Motor neuron (in vitro differentiated cells): ENCODE results near the gene ITGA3. TPM values are rescaled to one million over a fixed set of nuclear protein-coding genes. Genes with fewer than 3 reads are reported as not detected.

Experiments
- ATAC-seq, 8 experiments: fragments of 200-7000 bp; cut with Tn5 transposase; replicated peaks in 6 of 8; 2 replicates each; pipeline ENCODE4 v1.8.0; 2021; ENCODE audit warnings: mild to moderate bottlenecking in 8 of 8, moderate library complexity in 8 of 8
- H3K27ac ChIP-seq, 2 donors: fragments of 250-450 bp; sonication (Bioruptor Pico); 2 replicates each; pipeline ENCODE4 v1.9.0; 2021; ENCODE audit warnings: antibody characterized with exemption in 2 of 2, mild to moderate bottlenecking in 2 of 2, moderate library complexity in 1 of 2
- H3K4me1 ChIP-seq, 2 donors: fragments of 250-450 bp; sonication (Bioruptor Pico); replicated peaks in 1 of 2; 2 replicates each; pipeline ENCODE4 v1.6.1; 2021; ENCODE audit warnings: antibody characterized with exemption in 2 of 2, mild to moderate bottlenecking in 2 of 2, moderate library complexity in 1 of 2
- H3K4me3 ChIP-seq, 5 donors: fragments of 250-450 bp; sonication (Bioruptor Pico); 2 replicates each; pipeline ENCODE4 v1.9.0; 2021; ENCODE audit warnings: antibody characterized with exemption in 5 of 5, mild to moderate bottlenecking in 5 of 5, moderate library complexity in 4 of 5
- WGBS, 10 experiments: fragments of 450-650 bp; shearing (Covaris generic); methylation state at CpG; one replicate each; pipeline ENCODE4 v1.0.0; 2022; 5-methylcytosine and 5-hydroxymethylcytosine counted together
- in situ Hi-C, 9 experiments: fragments of 400-800 bp; cut with MboI; loops; one replicate each; pipeline ENCODE4 v1.15.0; 2021; ENCODE audit warnings: low sequenced_read_pairs in 9 of 9, low pct_unique_long_range_greater_than_20kb in 2 of 9; ENCODE audit not compliant: unreplicated experiment in 9 of 9
- total RNA-seq, 8 experiments: library from RNA; unstranded; fragments of 300-600 nt; gene quantifications; 2 replicates each; pipeline versions ENCODE4 v1.2.3 to v1.2.4, GENCODE V29; 2022

Gene ITGA3
- total RNA-seq, 8 experiments from 2014 or later = 2.9 to 72.8 (median 9.1) TPM

- no peak for ATAC-seq
- Histone ChIP-seq H3K4me3 (no peak overlapping the region), H3K27ac (no peak overlapping the region), H3K4me1 (no peaks in the 10 kb centered on the region)
- 58 to 100% (median 80%) methylated on average over 1 to 12 of the region's 16 CpGs; no CpG with 5 or more reads in 4 of the 10 experiments for WGBS, 10 experiments
- in situ Hi-C loops = no loop called here
Measured at GRCh38 chr17:50070908-50071680, 15.2 kb downstream of the ITGA3 start.

GRCh38 chr17:50071692-50072091 lies 15.8 kb downstream of the ITGA3 start:
- Histone ChIP-seq H3K27ac (no peak overlapping the region), H3K4me3 (no peak overlapping the region), H3K4me1 (peaks cover 3 to 4% of the 10 kb centered on the region in 2 donors)
- WGBS, 10 experiments = 57 to 93% (median 77%) methylated on average over 2 to 3 of the region's 6 CpGs; no CpG with 5 or more reads in 3 of the 10 experiments
- in situ Hi-C loops = no loop called here
- ATAC-seq = no peak

GRCh38 chr17:50072130-50072529 lies 16.2 kb downstream of the ITGA3 start:
- WGBS, 10 experiments = no CpG with 5 or more reads among the region's 3 CpGs
- Histone ChIP-seq H3K4me1 (peaks cover 3 to 7% of the 10 kb centered on the region in 2 donors), H3K27ac (no peak overlapping the region), H3K4me3 (no peak overlapping the region)
- in situ Hi-C loops = no loop called here
- ATAC-seq = no peak

- in situ Hi-C loops = no loop called here
- H3K27ac ChIP-seq = no peak overlapping the region
- H3K4me3 ChIP-seq = no peak overlapping the region
- WGBS, 10 experiments = 78 to 100% (median 100%) methylated on average over 1 of the region's 1 CpG; no CpG with 5 or more reads in 6 of the 10 experiments
- H3K4me1 ChIP-seq = peaks cover 3 to 7% of the 10 kb centered on the region in 2 donors
- no peak for ATAC-seq
Measured at GRCh38 chr17:50072925-50073324, 17.0 kb downstream of the ITGA3 start.

- H3K27ac ChIP-seq = no peak overlapping the region
- H3K4me3 ChIP-seq = no peak overlapping the region
- WGBS, 10 experiments = 40 to 100% (median 96%) methylated on average over 1 to 4 of the region's 6 CpGs; no CpG with 5 or more reads in 5 of the 10 experiments
- in situ Hi-C loops = no loop called here
- H3K4me1 ChIP-seq = peaks cover 3 to 7% of the 10 kb centered on the region in 2 donors
- ATAC-seq = no peak
Measured at GRCh38 chr17:50074227-50074626, 18.3 kb downstream of the ITGA3 start.

- in situ Hi-C loops = no loop called here
- H3K27ac ChIP-seq = no peak overlapping the region
- WGBS, 10 experiments = 86 to 100% (median 96%) methylated on average over 1 to 12 of the region's 16 CpGs; no CpG with 5 or more reads in 6 of the 10 experiments
- peaks cover 3 to 7% of the 10 kb centered on the region in 2 donors for H3K4me1 ChIP-seq
- no peak overlapping the region for H3K4me3 ChIP-seq
- no peak for ATAC-seq
Measured at GRCh38 chr17:50075446-50076032, 19.6 kb downstream of the ITGA3 start.

- Histone ChIP-seq H3K4me1 (peaks cover 3 to 7% of the 10 kb centered on the region in 2 donors), H3K27ac (no peak overlapping the region), H3K4me3 (no peak overlapping the region)
- in situ Hi-C loops = no loop called here
- WGBS, 10 experiments = no CpG with 5 or more reads among the region's 16 CpGs
- ATAC-seq = peak in 3 of 8 experiments; percentile 9 to 13 (median 10)
Measured at GRCh38 chr17:50076221-50076590, 20.3 kb downstream of the ITGA3 start.

GRCh38 chr17:50076591-50077235 lies 20.8 kb downstream of the ITGA3 start:
- ATAC-seq = peak in 6 of 8 experiments; percentile 32 to 83 (median 62)
- no peak overlapping the region for H3K4me3 ChIP-seq
- in situ Hi-C loops = no loop called here
- WGBS, 10 experiments = 38 to 60% methylated on average over 1 to 4 of the region's 39 CpGs; no CpG with 5 or more reads in 8 of the 10 experiments
- H3K27ac ChIP-seq = no peak overlapping the region
- peaks cover 3 to 7% of the 10 kb centered on the region in 2 donors for H3K4me1 ChIP-seq

- ATAC-seq = no peak
- no peak overlapping the region for H3K4me3 ChIP-seq
- peaks cover 3 to 7% of the 10 kb centered on the region in 2 donors for H3K4me1 ChIP-seq
- no peak overlapping the region for H3K27ac ChIP-seq
- in situ Hi-C loops = no loop called here
- WGBS, 10 experiments = 67 to 100% (median 90%) methylated on average over 1 to 4 of the region's 4 CpGs; no CpG with 5 or more reads in 2 of the 10 experiments
Measured at GRCh38 chr17:50078430-50078829, 22.5 kb downstream of the ITGA3 start.

- Histone ChIP-seq H3K27ac (no peak overlapping the region), H3K4me1 (peaks cover 3 to 7% of the 10 kb centered on the region in 2 donors), H3K4me3 (no peak overlapping the region)
- peak in 1 of 8 experiments; percentile 55 for ATAC-seq
- in situ Hi-C loops = loop anchor here in 2 of 9 experiments (10.0 kb wide), 1 partner anchor 55 kb away; no protein-coding TSS in a partner anchor
- WGBS, 10 experiments = 53 to 82% (median 76%) methylated on average over 1 to 12 of the region's 12 CpGs; no CpG with 5 or more reads in 6 of the 10 experiments
Measured at GRCh38 chr17:50079334-50080095, 23.6 kb downstream of the ITGA3 start.

GRCh38 chr17:50080096-50080480 lies 24.2 kb downstream of the ITGA3 start:
- 60 to 92% (median 85%) methylated on average over 1 to 9 of the region's 11 CpGs; no CpG with 5 or more reads in 6 of the 10 experiments for WGBS, 10 experiments
- Histone ChIP-seq H3K4me1 (peaks cover 3 to 7% of the 10 kb centered on the region in 2 donors), H3K27ac (no peak overlapping the region), H3K4me3 (no peak overlapping the region)
- ATAC-seq = no peak
- in situ Hi-C loops = loop anchor here in 2 of 9 experiments (10.0 kb wide), 1 partner anchor 55 kb away; no protein-coding TSS in a partner anchor

GRCh38 chr17:50080827-50081226 lies 24.9 kb downstream of the ITGA3 start:
- WGBS, 10 experiments = 66 to 100% (median 92%) methylated on average over 1 to 5 of the region's 7 CpGs; no CpG with 5 or more reads in 1 of the 10 experiments
- H3K4me3 ChIP-seq = no peak overlapping the region
- peaks cover 3 to 7% of the 10 kb centered on the region in 2 donors for H3K4me1 ChIP-seq
- H3K27ac ChIP-seq = no peak overlapping the region
- in situ Hi-C loops = loop anchor here in 2 of 9 experiments (10.0 kb wide), 1 partner anchor 56 kb away; no protein-coding TSS in a partner anchor
- ATAC-seq = no peak
